ENCODE measurements around the gene NRG2.

NRG2 gene

DNA sequence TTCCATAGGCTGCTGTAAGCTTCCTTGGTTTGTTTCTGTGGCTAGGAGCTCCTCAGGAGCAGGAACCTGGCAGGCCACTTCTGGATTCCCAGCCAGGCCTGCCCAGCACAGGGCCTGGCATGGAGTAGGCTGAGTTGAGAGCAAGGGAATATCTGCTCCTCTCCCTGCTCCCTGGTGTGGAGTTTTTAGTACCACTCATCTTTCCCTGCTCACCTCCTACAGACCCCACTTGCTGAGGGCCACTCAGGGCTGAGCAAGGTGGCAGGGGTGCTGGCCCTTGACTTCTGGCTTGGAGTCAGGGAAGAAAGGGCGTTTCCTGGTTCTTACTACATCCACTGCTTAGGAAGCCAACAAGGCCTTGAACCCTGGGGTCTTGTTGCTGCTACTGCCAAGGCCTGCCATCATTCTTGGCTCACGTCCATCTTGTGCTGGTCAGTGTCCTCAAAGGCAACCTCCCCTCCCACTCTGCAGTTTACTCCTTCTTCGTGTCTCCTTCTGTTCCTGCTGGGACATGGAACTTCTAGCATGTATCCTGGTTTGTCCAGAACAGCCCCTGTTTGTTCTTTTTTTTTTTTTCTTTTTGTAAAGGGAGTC lies 192.6 kb downstream of the NRG2 start:
- Histone ChIP-seq H3K9me3 (ENCODE audit: insufficient read depth, low read length) (no peaks in the 10 kb centered on the region), H3K27ac (ENCODE audit: low read depth, low read length) (no peak overlapping the region), H3K36me3 (ENCODE audit: low read length) (no peaks in the 10 kb centered on the region), H3K4me3 (ENCODE audit: insufficient read depth, low read length, poor library complexity, severe bottlenecking) (no peak overlapping the region), H3K79me2 (ENCODE audit: insufficient read depth, low read length) (no peaks in the 10 kb centered on the region), H3K4me2 (ENCODE audit: low read depth, low read length, poor library complexity, severe bottlenecking) (no peak overlapping the region), H3F3A (ENCODE audit: insufficient read depth) (no peaks in the 10 kb centered on the region), H4K20me1 (ENCODE audit: low read depth, low read length) (no peaks in the 10 kb centered on the region), H3K27me3 (ENCODE audit: low read length) (no peaks in the 10 kb centered on the region), H3K9me2 (replicated peaks; ENCODE audit: insufficient read depth, low read length) (no peaks in the 10 kb centered on the region), H2AFZ (ENCODE audit: low read depth, low read length, severe bottlenecking) (no peak overlapping the region), H3K9ac (ENCODE audit: low read length) (no peak overlapping the region)
- TF ChIP-seq EZH2phosphoT487 (conservative IDR thresholded peaks at IDR 0.05; ENCODE audit: low read length), result no peak
- TF ChIP-seq, protein P1, sequence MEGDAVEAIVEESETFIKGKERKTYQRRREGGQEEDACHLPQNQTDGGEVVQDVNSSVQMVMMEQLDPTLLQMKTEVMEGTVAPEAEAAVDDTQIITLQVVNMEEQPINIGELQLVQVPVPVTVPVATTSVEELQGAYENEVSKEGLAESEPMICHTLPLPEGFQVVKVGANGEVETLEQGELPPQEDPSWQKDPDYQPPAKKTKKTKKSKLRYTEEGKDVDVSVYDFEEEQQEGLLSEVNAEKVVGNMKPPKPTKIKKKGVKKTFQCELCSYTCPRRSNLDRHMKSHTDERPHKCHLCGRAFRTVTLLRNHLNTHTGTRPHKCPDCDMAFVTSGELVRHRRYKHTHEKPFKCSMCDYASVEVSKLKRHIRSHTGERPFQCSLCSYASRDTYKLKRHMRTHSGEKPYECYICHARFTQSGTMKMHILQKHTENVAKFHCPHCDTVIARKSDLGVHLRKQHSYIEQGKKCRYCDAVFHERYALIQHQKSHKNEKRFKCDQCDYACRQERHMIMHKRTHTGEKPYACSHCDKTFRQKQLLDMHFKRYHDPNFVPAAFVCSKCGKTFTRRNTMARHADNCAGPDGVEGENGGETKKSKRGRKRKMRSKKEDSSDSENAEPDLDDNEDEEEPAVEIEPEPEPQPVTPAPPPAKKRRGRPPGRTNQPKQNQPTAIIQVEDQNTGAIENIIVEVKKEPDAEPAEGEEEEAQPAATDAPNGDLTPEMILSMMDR (IDR thresholded peaks at IDR 0.05; ENCODE audit: insufficient read depth, low read length, poor library complexity, severe bottlenecking), result no peak

DNA sequence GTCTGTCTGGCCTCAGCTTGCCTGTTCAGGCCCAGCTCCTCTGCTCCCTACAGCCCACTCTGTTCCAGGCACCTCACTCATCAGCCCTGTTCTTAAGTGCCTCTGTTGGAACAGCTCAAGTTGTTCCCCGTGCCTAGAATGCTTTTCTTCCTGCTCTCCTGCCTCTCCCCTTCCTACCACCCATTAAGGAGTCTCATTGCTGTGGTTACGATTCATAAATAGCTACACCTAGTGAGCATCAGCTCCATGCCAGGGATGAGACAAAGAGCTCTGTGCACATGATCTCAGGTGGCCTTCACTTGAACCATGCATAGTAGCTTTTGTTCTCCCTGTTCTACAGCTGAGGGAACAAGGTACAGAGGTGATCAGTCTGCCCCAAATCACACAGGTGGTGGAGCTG lies 193.2 kb downstream of the NRG2 start:
- Histone ChIP-seq H3K79me2 (ENCODE audit: insufficient read depth, low read length) (no peaks in the 10 kb centered on the region), H3K4me3 (ENCODE audit: insufficient read depth, low read length, poor library complexity, severe bottlenecking) (no peak overlapping the region), H3K4me2 (ENCODE audit: low read depth, low read length, poor library complexity, severe bottlenecking) (no peak overlapping the region), H3K27me3 (ENCODE audit: low read length) (no peaks in the 10 kb centered on the region), H2AFZ (ENCODE audit: low read depth, low read length, severe bottlenecking) (no peak overlapping the region), H3K9me2 (replicated peaks; ENCODE audit: insufficient read depth, low read length) (no peaks in the 10 kb centered on the region), H4K20me1 (ENCODE audit: low read depth, low read length) (no peaks in the 10 kb centered on the region), H3K9me3 (ENCODE audit: insufficient read depth, low read length) (no peaks in the 10 kb centered on the region), H3K36me3 (ENCODE audit: low read length) (no peaks in the 10 kb centered on the region), H3K9ac (ENCODE audit: low read length) (no peak overlapping the region), H3K27ac (ENCODE audit: low read depth, low read length) (no peak overlapping the region), H3F3A (ENCODE audit: insufficient read depth) (no peaks in the 10 kb centered on the region)
- TF ChIP-seq EZH2phosphoT487 (conservative IDR thresholded peaks at IDR 0.05; ENCODE audit: low read length), result no peak
- TF ChIP-seq, protein P1 (IDR thresholded peaks at IDR 0.05; ENCODE audit: insufficient read depth, low read length, poor library complexity, severe bottlenecking), result no peak

DNA sequence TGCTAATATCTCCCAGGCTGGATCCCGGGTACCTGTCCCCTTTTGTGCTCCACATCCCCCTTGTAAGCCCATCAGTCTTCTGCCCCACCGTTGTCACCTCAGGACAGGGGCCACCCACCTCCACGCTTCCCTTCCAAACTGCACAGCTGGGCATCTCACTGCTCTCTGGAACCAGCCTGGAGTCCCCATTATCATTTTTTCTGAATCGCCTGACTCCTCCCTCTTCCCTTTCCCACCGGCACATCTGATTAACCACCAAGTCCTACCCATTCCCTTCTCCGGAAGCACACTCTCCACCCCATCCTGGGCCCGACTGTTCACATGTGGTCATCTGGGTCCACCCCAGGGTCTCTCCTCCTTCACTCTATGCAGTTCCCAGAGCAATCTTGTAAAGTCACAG lies 193.6 kb downstream of the NRG2 start:
- H3K27ac ChIP-seq (ENCODE audit: low read depth, low read length), result no peak overlapping the region
- H3K4me3 ChIP-seq (ENCODE audit: insufficient read depth, low read length, poor library complexity, severe bottlenecking), result no peak overlapping the region
- no peaks in the 10 kb centered on the region for H3K79me2 ChIP-seq (ENCODE audit: insufficient read depth, low read length)
- H3K27me3 ChIP-seq (ENCODE audit: low read length), result no peaks in the 10 kb centered on the region
- no peak overlapping the region for H2AFZ ChIP-seq (ENCODE audit: low read depth, low read length, severe bottlenecking)
- H3K9ac ChIP-seq (ENCODE audit: low read length), result no peak overlapping the region
- H3K9me3 ChIP-seq (ENCODE audit: insufficient read depth, low read length), result no peaks in the 10 kb centered on the region
- H3K36me3 ChIP-seq (ENCODE audit: low read length), result no peaks in the 10 kb centered on the region
- no peaks in the 10 kb centered on the region for H3F3A ChIP-seq (ENCODE audit: insufficient read depth)
- H4K20me1 ChIP-seq (ENCODE audit: low read depth, low read length), result no peaks in the 10 kb centered on the region
- no peak overlapping the region for H3K4me2 ChIP-seq (ENCODE audit: low read depth, low read length, poor library complexity, severe bottlenecking)
- no peaks in the 10 kb centered on the region for H3K9me2 ChIP-seq (replicated peaks; ENCODE audit: insufficient read depth, low read length)
- no peak for TF ChIP-seq EZH2phosphoT487 (conservative IDR thresholded peaks at IDR 0.05; ENCODE audit: low read length)
- TF ChIP-seq, protein P1 (IDR thresholded peaks at IDR 0.05; ENCODE audit: insufficient read depth, low read length, poor library complexity, severe bottlenecking), result no peak
